ENCODE results near the gene TOLLIP.

DNA sequence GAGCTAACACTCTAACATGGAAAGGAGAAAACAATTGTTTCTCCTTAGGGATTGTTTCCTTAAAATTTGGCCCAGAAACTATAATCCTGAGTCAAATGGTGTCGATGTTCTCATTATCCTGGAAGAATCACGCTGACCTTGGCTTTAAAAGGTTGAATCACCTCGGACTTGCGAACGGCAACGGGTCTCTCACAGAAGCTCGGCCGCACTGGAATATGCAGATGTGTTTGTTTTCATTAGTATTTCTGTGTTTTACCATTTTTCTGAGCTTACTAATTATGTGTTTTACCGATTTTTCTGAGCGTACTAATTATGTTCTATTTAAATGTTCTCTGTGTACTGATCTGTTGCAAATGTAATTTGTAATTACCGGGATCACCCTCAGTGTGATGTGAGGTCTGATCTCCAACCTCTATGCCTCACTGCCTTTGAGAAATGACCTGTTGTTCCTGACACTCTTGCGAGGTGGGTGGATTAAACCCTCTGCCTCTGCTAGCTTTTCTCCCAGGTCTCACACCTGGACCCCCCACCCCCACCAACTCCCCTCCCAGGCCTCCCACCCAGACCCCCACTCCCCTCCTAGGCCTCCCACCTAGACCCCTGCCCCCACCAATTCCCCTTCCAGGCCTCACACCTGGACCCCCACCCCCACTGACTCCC lies 42.0 kb upstream of the TOLLIP start:
- TF ChIP-seq, protein P1, sequence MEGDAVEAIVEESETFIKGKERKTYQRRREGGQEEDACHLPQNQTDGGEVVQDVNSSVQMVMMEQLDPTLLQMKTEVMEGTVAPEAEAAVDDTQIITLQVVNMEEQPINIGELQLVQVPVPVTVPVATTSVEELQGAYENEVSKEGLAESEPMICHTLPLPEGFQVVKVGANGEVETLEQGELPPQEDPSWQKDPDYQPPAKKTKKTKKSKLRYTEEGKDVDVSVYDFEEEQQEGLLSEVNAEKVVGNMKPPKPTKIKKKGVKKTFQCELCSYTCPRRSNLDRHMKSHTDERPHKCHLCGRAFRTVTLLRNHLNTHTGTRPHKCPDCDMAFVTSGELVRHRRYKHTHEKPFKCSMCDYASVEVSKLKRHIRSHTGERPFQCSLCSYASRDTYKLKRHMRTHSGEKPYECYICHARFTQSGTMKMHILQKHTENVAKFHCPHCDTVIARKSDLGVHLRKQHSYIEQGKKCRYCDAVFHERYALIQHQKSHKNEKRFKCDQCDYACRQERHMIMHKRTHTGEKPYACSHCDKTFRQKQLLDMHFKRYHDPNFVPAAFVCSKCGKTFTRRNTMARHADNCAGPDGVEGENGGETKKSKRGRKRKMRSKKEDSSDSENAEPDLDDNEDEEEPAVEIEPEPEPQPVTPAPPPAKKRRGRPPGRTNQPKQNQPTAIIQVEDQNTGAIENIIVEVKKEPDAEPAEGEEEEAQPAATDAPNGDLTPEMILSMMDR (IDR thresholded peaks at IDR 0.05): no peak
- TF ChIP-seq POLR2A (IDR thresholded peaks at IDR 0.05): no peak

All from Peyer's patch (tissue), 4 donors.